Lung (tissue), 12 donors: ENCODE results near the gene ANXA11. TPM values are rescaled to one million over a fixed set of nuclear protein-coding genes. Genes with fewer than 3 reads are reported as not detected.

Experiments
- ATAC-seq: fragments of 200-7000 bp; cut with Tn5 transposase; one replicate; pipeline ENCODE4 v1.9.1; 2020; ENCODE audit warnings: moderate number of reproducible peaks; ENCODE audit not compliant: insufficient read depth, low FRiP score
- DNase-seq, 3 donors: peaks; one replicate each; pipeline ENCODE4 v3.0.0-alpha.2; 2013 to 2017
- H3K27ac ChIP-seq, 2 donors: one replicate each; pipeline ENCODE4 v1.5.1; 2013; ENCODE audit warnings: mild to moderate bottlenecking in 2 of 2, moderate library complexity in 2 of 2, control low read depth in 1 of 2, inconsistent platforms in 1 of 2, low read depth in 1 of 2, low read length in 1 of 2
- H3K27me3 ChIP-seq, 3 donors: one replicate each; pipeline ENCODE4 v1.5.1; 2013; ENCODE audit warnings: low read length in 2 of 3; ENCODE audit not compliant: control insufficient read depth in 3 of 3, insufficient read depth in 3 of 3
- H3K36me3 ChIP-seq, 4 donors: one replicate each; pipeline ENCODE4 v1.5.1; 2013; ENCODE audit warnings: low read length in 4 of 4, mild to moderate bottlenecking in 1 of 4, moderate library complexity in 1 of 4; ENCODE audit not compliant: control insufficient read depth in 4 of 4, insufficient read depth in 4 of 4
- H3K4me1 ChIP-seq, 5 donors: one replicate each; pipeline ENCODE4 v1.5.1; 2013; ENCODE audit warnings: low read length in 5 of 5, mild to moderate bottlenecking in 2 of 5, moderate library complexity in 1 of 5; ENCODE audit not compliant: control insufficient read depth in 5 of 5, insufficient read depth in 5 of 5
- H3K4me3 ChIP-seq: one replicate; pipeline ENCODE4 v1.5.1; 2013; ENCODE audit warnings: mild to moderate bottlenecking, control low read depth, moderate library complexity
- H3K9ac ChIP-seq, 2 donors: one replicate each; pipeline ENCODE4 v1.5.1; 2013; ENCODE audit warnings: low read length in 2 of 2, control low read depth in 1 of 2; ENCODE audit not compliant: insufficient read depth in 1 of 2
- H3K9me3 ChIP-seq, 4 donors: one replicate each; pipeline ENCODE4 v1.5.1; 2013; ENCODE audit warnings: low read length in 3 of 4, mild to moderate bottlenecking in 1 of 4, moderate library complexity in 1 of 4; ENCODE audit not compliant: control insufficient read depth in 4 of 4, insufficient read depth in 3 of 4
- WGBS, 2 donors: extraction: QIAGEN DNeasy Blood & Tissue Kit; methylation state at CpG; one replicate each; pipeline ENCODE4 v1.1.7; 2013; 5-methylcytosine and 5-hydroxymethylcytosine counted together
- polyA plus RNA-seq, 2 donors: library from polyadenylated mRNA; stranded (reverse); fragments of 200-250 nt; gene quantifications; one replicate each; pipeline ENCODE4 v1.2.1, GENCODE V29; 2013
- total RNA-seq, 2 donors: library from RNA; depleted of rRNA in 1 of 2; stranded (reverse); fragments of >200 nt in 1 of 2; gene quantifications; one replicate each; pipeline ENCODE4 v1.2.1, GENCODE V29; 2014 to 2021
- TF ChIP-seq, protein P1 (sequence below): IDR thresholded peaks from 2 replicates; pipeline ENCODE4 v1.5.1; 2012; ENCODE audit warnings: mild to moderate bottlenecking; ENCODE audit errors: control extremely low read depth, extremely low read depth
- donor health status: control.
- donor health status: control.
- donor health status: Bipolar disorder and iron deficiency.
- donor health status: healthy.
- donor health status: DM: yes; HTN: yes; CAD: no.

The ANXA11 gene
- total and polyA plus RNA-seq, 4 donors, result 97.7 to 404 (median 209) TPM

DNA sequence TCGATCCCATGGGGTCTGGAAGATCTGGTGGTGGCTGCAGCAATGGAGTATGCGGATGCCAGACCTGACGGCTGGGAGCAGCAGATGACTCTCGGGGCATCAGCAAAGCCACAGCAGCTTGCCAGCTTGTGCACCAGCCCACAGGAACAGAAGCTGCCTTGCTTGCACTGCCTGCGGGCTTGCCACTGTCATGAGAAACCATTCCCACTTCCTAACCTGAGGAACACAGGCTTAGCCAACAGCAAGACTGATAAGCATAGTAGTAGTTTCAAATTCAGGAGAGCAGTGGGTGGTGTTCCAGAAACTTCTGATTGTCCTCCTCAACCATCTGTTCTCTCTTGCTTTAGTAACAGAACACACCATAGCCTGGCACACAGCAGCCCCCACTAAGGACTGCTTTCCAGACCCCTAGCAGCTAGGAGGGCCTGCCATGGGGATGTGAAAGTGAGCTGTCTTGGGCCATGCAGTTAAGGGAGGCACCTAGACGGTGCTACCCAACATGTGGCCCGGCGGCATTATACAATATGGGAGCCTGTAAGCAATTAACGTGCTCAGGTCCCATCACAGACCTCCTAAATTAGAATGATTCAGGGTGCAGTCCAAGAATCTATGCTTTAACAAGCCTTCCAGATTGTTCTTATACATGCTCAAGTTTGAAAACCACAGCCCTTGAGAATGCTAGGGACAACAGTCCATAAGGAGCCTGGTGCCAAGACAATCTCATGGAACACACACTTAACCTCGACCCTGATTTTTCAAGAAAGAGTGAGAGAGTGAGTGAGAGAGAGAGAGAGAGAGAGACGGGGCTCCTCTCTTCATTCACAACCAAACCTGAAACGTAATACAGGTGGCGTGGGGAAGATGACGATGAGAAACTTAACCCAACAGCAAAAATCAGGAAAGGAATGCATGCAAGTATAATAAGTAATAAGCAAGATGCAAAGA, 7.1 kb downstream of the ANXA11 start:
- Histone ChIP-seq H3K4me1 (peaks cover 16 to 55% (median 45%) of the 10 kb centered on the region in 5 donors), H3K4me3 (no peak overlapping the region), H3K27ac (peak overlapping the region; percentile 72 to 86), H3K9me3 (no peaks in the 10 kb centered on the region), H3K36me3 (peaks cover 0 to 6% (median 0%) of the 10 kb centered on the region in 4 donors), H3K9ac (no peak overlapping the region), H3K27me3 (no peaks in the 10 kb centered on the region)
- DNase-seq, result peak in 2 of 3 donors; percentile 42 to 58
- no peak for ATAC-seq
- WGBS, 2 donors, result 62 to 76% methylated on average over 14 of the region's 14 CpGs
- TF ChIP-seq, protein P1, sequence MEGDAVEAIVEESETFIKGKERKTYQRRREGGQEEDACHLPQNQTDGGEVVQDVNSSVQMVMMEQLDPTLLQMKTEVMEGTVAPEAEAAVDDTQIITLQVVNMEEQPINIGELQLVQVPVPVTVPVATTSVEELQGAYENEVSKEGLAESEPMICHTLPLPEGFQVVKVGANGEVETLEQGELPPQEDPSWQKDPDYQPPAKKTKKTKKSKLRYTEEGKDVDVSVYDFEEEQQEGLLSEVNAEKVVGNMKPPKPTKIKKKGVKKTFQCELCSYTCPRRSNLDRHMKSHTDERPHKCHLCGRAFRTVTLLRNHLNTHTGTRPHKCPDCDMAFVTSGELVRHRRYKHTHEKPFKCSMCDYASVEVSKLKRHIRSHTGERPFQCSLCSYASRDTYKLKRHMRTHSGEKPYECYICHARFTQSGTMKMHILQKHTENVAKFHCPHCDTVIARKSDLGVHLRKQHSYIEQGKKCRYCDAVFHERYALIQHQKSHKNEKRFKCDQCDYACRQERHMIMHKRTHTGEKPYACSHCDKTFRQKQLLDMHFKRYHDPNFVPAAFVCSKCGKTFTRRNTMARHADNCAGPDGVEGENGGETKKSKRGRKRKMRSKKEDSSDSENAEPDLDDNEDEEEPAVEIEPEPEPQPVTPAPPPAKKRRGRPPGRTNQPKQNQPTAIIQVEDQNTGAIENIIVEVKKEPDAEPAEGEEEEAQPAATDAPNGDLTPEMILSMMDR, result no peak

- H3K36me3 ChIP-seq, result peaks cover 0 to 6% (median 0%) of the 10 kb centered on the region in 4 donors
- TF ChIP-seq, protein P1, result no peak
- no peaks in the 10 kb centered on the region for H3K9me3 ChIP-seq
- WGBS, 2 donors, result 76 to 80% methylated on average over 2 of the region's 2 CpGs
- peak overlapping the region in 1 of 2 donors; percentile 35 for H3K9ac ChIP-seq
- peak overlapping the region; percentile 93 to 95 for H3K27ac ChIP-seq
- no peak for DNase-seq
- peaks cover 16 to 50% (median 45%) of the 10 kb centered on the region in 5 donors for H3K4me1 ChIP-seq
- no peak for ATAC-seq
- no peaks in the 10 kb centered on the region for H3K27me3 ChIP-seq
- no peak overlapping the region for H3K4me3 ChIP-seq
Measured at GRCh38 chr10:80196950-80197315, 8.4 kb downstream of the ANXA11 start.

GRCh38 chr10:80196270-80196949, 8.9 kb downstream of the ANXA11 start:
- Histone ChIP-seq H3K4me3 (no peak overlapping the region), H3K9me3 (no peaks in the 10 kb centered on the region), H3K27ac (peak overlapping the region; percentile 93 to 95), H3K4me1 (peaks cover 16 to 50% (median 45%) of the 10 kb centered on the region in 5 donors), H3K27me3 (no peaks in the 10 kb centered on the region), H3K9ac (no peak overlapping the region), H3K36me3 (peaks cover 0 to 6% (median 0%) of the 10 kb centered on the region in 4 donors)
- peak; percentile 71 for ATAC-seq
- DNase-seq, result peak; percentile 76 to 91 (median 79)
- 55 to 65% methylated on average over 8 of the region's 8 CpGs for WGBS, 2 donors
- TF ChIP-seq, protein P1, result no peak
